H9 (cell line): ENCODE data around the gene GLCE. TPM values are rescaled to one million over a fixed set of nuclear protein-coding genes. Genes with fewer than 3 reads are reported as not detected.

Experiments
- DNase-seq: peaks from one replicate; pipeline ENCODE4 v3.0.0-alpha.2; 2017
- H2AFZ ChIP-seq: one replicate; pipeline ENCODE4 v1.6.1; 2013; ENCODE audit warnings: mild to moderate bottlenecking, low read length, control low read depth, moderate library complexity
- H2AK5ac ChIP-seq: 2 replicates; pipeline ENCODE4 v1.6.1; 2013; ENCODE audit warnings: low read length, control low read depth, mixed read lengths; ENCODE audit not compliant: insufficient read length
- H2BK120ac ChIP-seq: one replicate; pipeline ENCODE4 v1.6.1; 2013; ENCODE audit warnings: low read depth, mild to moderate bottlenecking, low read length, control low read depth, inconsistent platforms; ENCODE audit not compliant: poor library complexity, severe bottlenecking
- H2BK12ac ChIP-seq: 2 replicates; pipeline ENCODE4 v1.6.1; 2013; ENCODE audit warnings: low read length, control low read depth, mixed read lengths, low read depth; ENCODE audit not compliant: insufficient read length
- H2BK15ac ChIP-seq: 2 replicates; pipeline ENCODE4 v1.6.1; 2013; ENCODE audit warnings: low read depth, low read length, control low read depth
- H2BK20ac ChIP-seq: one replicate; pipeline ENCODE4 v1.6.1; 2013; ENCODE audit warnings: low read depth, mild to moderate bottlenecking, low read length, control low read depth, inconsistent platforms; ENCODE audit not compliant: poor library complexity, severe bottlenecking
- H2BK5ac ChIP-seq: 2 replicates; pipeline ENCODE4 v1.6.1; 2013; ENCODE audit warnings: low read length, control low read depth, mixed read lengths; ENCODE audit not compliant: insufficient read length
- H3K14ac ChIP-seq: 2 replicates; pipeline ENCODE4 v1.6.1; 2013; ENCODE audit warnings: low read length, control low read depth; ENCODE audit not compliant: insufficient read depth
- H3K18ac ChIP-seq: 2 replicates; pipeline ENCODE4 v1.6.1; 2013; ENCODE audit warnings: low read depth, mild to moderate bottlenecking, mixed read lengths, low read length, control low read depth; ENCODE audit not compliant: insufficient read length
- H3K23ac ChIP-seq: 2 replicates; pipeline ENCODE4 v1.6.1; 2013; ENCODE audit warnings: low read length, control low read depth, mixed read lengths, low read depth; ENCODE audit not compliant: insufficient read length
- H3K23me2 ChIP-seq: 2 replicates; pipeline ENCODE4 v1.6.1; 2013; ENCODE audit warnings: low read depth, mild to moderate bottlenecking, mixed read lengths, low read length, control low read depth; ENCODE audit not compliant: insufficient read length, poor library complexity, severe bottlenecking
- H3K27ac ChIP-seq: 2 replicates; pipeline ENCODE4 v1.5.1; 2013; ENCODE audit warnings: low read length, control low read depth, mixed read lengths, low read depth; ENCODE audit not compliant: insufficient read length
- H3K27me3 ChIP-seq: 2 replicates; pipeline ENCODE4 v1.6.1; 2013; ENCODE audit warnings: low read length, control low read depth, inconsistent platforms; ENCODE audit not compliant: insufficient read depth
- H3K4ac ChIP-seq: 2 replicates; pipeline ENCODE4 v1.6.1; 2013; ENCODE audit warnings: low read depth, mild to moderate bottlenecking, control low read depth, inconsistent platforms, low read length, moderate library complexity
- H3K4me1 ChIP-seq: 2 replicates; pipeline ENCODE4 v1.6.1; 2013; ENCODE audit warnings: low read length, control low read depth, inconsistent platforms; ENCODE audit not compliant: insufficient read depth
- H3K4me2 ChIP-seq: 2 replicates; pipeline ENCODE4 v1.6.1; 2013; ENCODE audit warnings: low read length, control low read depth, mixed read lengths; ENCODE audit not compliant: insufficient read length, insufficient read depth
- H3K56ac ChIP-seq: 2 replicates; pipeline ENCODE4 v1.6.1; 2013; ENCODE audit warnings: low read depth, mild to moderate bottlenecking, mixed read lengths, low read length, control low read depth; ENCODE audit not compliant: insufficient read length
- H3K79me1 ChIP-seq: 2 replicates; pipeline ENCODE4 v1.6.1; 2013; ENCODE audit warnings: low read depth, mild to moderate bottlenecking, moderate library complexity, low read length, control low read depth, inconsistent platforms; ENCODE audit not compliant: insufficient read depth, poor library complexity, severe bottlenecking
- H3K79me2 ChIP-seq: 2 replicates; pipeline ENCODE4 v1.6.1; 2013; ENCODE audit warnings: low read length, control low read depth, inconsistent platforms; ENCODE audit not compliant: insufficient read depth
- H3K9ac ChIP-seq: 2 replicates; pipeline ENCODE4 v1.6.1; 2013; ENCODE audit warnings: low read length, control low read depth, mixed read lengths; ENCODE audit not compliant: insufficient read length; ENCODE audit errors: extremely low read depth
- H3K9me3 ChIP-seq: one replicate; pipeline ENCODE4 v1.6.1; 2013; ENCODE audit warnings: low read depth, low read length, inconsistent platforms; ENCODE audit not compliant: control insufficient read depth
- H3T11ph ChIP-seq: one replicate; pipeline ENCODE4 v1.6.1; 2013; ENCODE audit warnings: mild to moderate bottlenecking, low read length, control low read depth, inconsistent platforms
- H4K20me1 ChIP-seq: one replicate; pipeline ENCODE4 v1.6.1; 2013; ENCODE audit not compliant: control insufficient read depth, insufficient read length, insufficient read depth
- H4K5ac ChIP-seq: 2 replicates; pipeline ENCODE4 v1.6.1; 2013; ENCODE audit warnings: low read depth, mild to moderate bottlenecking, mixed read lengths, low read length, control low read depth; ENCODE audit not compliant: insufficient read length
- H4K8ac ChIP-seq: replicated peaks from 2 replicates; pipeline ENCODE4 v1.6.1; 2013; ENCODE audit warnings: low read length, control low read depth, mixed read lengths, low read depth; ENCODE audit not compliant: insufficient read length
- H4K91ac ChIP-seq: 2 replicates; pipeline ENCODE4 v1.6.1; 2013; ENCODE audit warnings: low read depth, mild to moderate bottlenecking, moderate library complexity, mixed read lengths, low read length, control low read depth; ENCODE audit not compliant: insufficient read length
- H3K27ac Mint-ChIP-seq, 3 experiments: 2 replicates in 2 of 3; 3 replicates in 1 of 3; pipeline ENCODE4 v1.8.0; 2020 to 2021; ENCODE audit warnings: mixed read lengths in 3 of 3, mild to moderate bottlenecking in 1 of 3, moderate library complexity in 1 of 3
- H3K27me3 Mint-ChIP-seq: 2 replicates; pipeline ENCODE4 v1.8.0; 2021; ENCODE audit warnings: low read depth, mild to moderate bottlenecking, moderate library complexity, mixed read lengths
- H3K36me3 Mint-ChIP-seq, 3 experiments: 2 replicates in 2 of 3; 3 replicates in 1 of 3; pipeline ENCODE4 v1.8.0; 2020 to 2021; ENCODE audit warnings: low read depth in 3 of 3, mixed read lengths in 3 of 3; ENCODE audit not compliant: insufficient read depth in 1 of 3
- H3K4me1 Mint-ChIP-seq, 2 experiments: 2 replicates each; pipeline ENCODE4 v1.8.0; 2020; ENCODE audit warnings: mixed read lengths in 2 of 2
- H3K4me3 Mint-ChIP-seq, 2 experiments: 2 replicates in 1 of 2; 3 replicates in 1 of 2; pipeline ENCODE4 v1.8.0; 2020 to 2021; ENCODE audit warnings: mild to moderate bottlenecking in 2 of 2, mixed read lengths in 2 of 2, moderate library complexity in 1 of 2
- H3K9me3 Mint-ChIP-seq, 2 experiments: 2 replicates in 1 of 2; 3 replicates in 1 of 2; pipeline ENCODE4 v1.8.0; 2020; ENCODE audit warnings: mild to moderate bottlenecking in 2 of 2, mixed read lengths in 2 of 2, moderate library complexity in 1 of 2
- WGBS: extraction: QIAGEN DNeasy Blood & Tissue Kit; methylation state at CpG from one replicate; pipeline ENCODE4 v1.1.7; 2013; ENCODE audit warnings: missing lambda C conversion rate, low lambda C conversion rate, mixed read lengths; ENCODE audit not compliant: insufficient read length; ENCODE audit errors: extremely low coverage; 5-methylcytosine and 5-hydroxymethylcytosine counted together
- total RNA-seq: library from RNA; stranded (reverse); gene quantifications from 2 replicates; pipeline ENCODE4 v1.2.1, GENCODE V29; 2021
- TF ChIP-seq, protein P1 (sequence below): fragments of 200-600 bp; sonication (generic); conservative IDR thresholded peaks from 3 replicates; pipeline ENCODE4 v1.8.0; 2021; ENCODE audit warnings: antibody characterized with exemption, mild to moderate bottlenecking

GLCE gene
- total RNA-seq, 1 experiment from 2014 or later: 12.2 TPM

DNA sequence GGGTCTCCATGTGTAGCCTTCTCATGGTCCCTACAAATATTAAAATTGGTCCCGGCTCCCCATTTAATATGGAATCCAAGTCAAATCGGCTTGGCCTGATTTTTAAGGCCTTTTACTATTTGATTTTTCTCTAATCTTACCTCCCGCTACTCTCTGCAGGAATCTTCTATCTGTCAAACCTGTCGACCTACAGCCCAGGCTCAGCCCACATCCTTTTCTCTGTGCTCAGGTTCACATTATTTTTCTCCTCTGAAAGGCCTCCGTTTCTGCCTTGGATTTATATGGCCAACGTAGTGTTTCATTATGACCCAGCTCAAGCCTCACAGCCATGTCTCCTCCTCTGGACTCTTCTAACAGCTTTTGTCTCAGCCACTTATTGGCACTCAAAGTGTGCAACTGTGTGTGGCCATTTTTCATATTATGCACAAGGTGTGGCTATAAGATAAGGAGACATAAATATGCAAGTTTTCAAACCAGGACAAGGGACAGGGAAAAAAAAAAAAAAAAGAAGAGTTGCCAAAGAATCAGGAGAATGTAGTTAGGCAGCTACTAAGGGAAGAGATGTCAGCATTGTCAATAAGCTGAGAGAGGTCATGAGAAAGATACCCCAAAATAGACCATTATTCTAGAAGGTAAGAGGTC lies 2.1 kb upstream of the GLCE start:
- Histone ChIP-seq H3K9me3 (no peaks in the 10 kb centered on the region), H2BK120ac (no peak overlapping the region), H4K20me1 (no peaks in the 10 kb centered on the region), H3K4me1 (peaks cover 4% of the 10 kb centered on the region; the same call in 1 of the 2 replicates), H4K91ac (no peak overlapping the region), H2BK5ac (no peak overlapping the region), H3K27me3 (no peaks in the 10 kb centered on the region; the same call in 1 of the 2 replicates), H2BK20ac (no peak overlapping the region), H3K27ac (no peak overlapping the region), H2BK12ac (no peak overlapping the region), H3K23ac (no peak overlapping the region), H4K8ac (no peak overlapping the region), H3K23me2 (peaks cover 16% of the 10 kb centered on the region), H3K79me2 (no peaks in the 10 kb centered on the region), H2BK15ac (no peak overlapping the region), H2AK5ac (no peak overlapping the region), H3K18ac (no peak overlapping the region), H3T11ph (no peak overlapping the region), H2AFZ (no peak overlapping the region), H4K5ac (no peak overlapping the region), H3K9ac (no peak overlapping the region), H3K56ac (no peak overlapping the region), H3K4ac (no peak overlapping the region), H3K79me1 (peaks cover 2% of the 10 kb centered on the region), H3K14ac (no peak overlapping the region), H3K4me2 (no peak overlapping the region)
- TF ChIP-seq, protein P1, sequence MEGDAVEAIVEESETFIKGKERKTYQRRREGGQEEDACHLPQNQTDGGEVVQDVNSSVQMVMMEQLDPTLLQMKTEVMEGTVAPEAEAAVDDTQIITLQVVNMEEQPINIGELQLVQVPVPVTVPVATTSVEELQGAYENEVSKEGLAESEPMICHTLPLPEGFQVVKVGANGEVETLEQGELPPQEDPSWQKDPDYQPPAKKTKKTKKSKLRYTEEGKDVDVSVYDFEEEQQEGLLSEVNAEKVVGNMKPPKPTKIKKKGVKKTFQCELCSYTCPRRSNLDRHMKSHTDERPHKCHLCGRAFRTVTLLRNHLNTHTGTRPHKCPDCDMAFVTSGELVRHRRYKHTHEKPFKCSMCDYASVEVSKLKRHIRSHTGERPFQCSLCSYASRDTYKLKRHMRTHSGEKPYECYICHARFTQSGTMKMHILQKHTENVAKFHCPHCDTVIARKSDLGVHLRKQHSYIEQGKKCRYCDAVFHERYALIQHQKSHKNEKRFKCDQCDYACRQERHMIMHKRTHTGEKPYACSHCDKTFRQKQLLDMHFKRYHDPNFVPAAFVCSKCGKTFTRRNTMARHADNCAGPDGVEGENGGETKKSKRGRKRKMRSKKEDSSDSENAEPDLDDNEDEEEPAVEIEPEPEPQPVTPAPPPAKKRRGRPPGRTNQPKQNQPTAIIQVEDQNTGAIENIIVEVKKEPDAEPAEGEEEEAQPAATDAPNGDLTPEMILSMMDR: no peak
- H3K4me1 Mint-ChIP-seq: peaks cover 21 to 25% of the 10 kb centered on the region in 2 experiments
- no peak for DNase-seq
- WGBS: no CpG with 5 or more reads among the region's 6 CpGs
- no peaks in the 10 kb centered on the region; a peak in 1 of 7 replicates for H3K36me3 Mint-ChIP-seq
- H3K27ac Mint-ChIP-seq: no peak overlapping the region
- H3K4me3 Mint-ChIP-seq: no peak overlapping the region; a peak in 1 of 5 replicates
- H3K9me3 Mint-ChIP-seq: no peaks in the 10 kb centered on the region; a peak in 1 of 5 replicates
- H3K27me3 Mint-ChIP-seq: peaks cover 18% of the 10 kb centered on the region
